Skeletal muscle tissue (tissue), 4 donors: Measurements from ENCODE around the gene TIAM2. TPM values are rescaled to one million over a fixed set of nuclear protein-coding genes. Genes with fewer than 3 reads are reported as not detected.
"Not testable (repeated sequence)": the region's sequence is repeated elsewhere in the genome, so short reads cannot be mapped to it uniquely, and the experiment has no call there.

Experiments
- H3K27ac ChIP-seq: one replicate; pipeline ENCODE4 v1.7.0; 2013; ENCODE audit warnings: mild to moderate bottlenecking, low read depth, low read length, inconsistent platforms
- H3K27me3 ChIP-seq, 3 donors: one replicate each; pipeline ENCODE4 v1.7.0; 2013; ENCODE audit warnings: low read length in 3 of 3; ENCODE audit not compliant: control insufficient read depth in 3 of 3, insufficient read depth in 3 of 3
- H3K36me3 ChIP-seq, 3 donors: one replicate each; pipeline ENCODE4 v1.7.0; 2013; ENCODE audit warnings: low read length in 3 of 3; ENCODE audit not compliant: control insufficient read depth in 3 of 3, insufficient read depth in 3 of 3
- H3K4me1 ChIP-seq, 3 donors: one replicate each; pipeline ENCODE4 v1.7.0; 2013; ENCODE audit warnings: low read length in 3 of 3, mild to moderate bottlenecking in 3 of 3; ENCODE audit not compliant: control insufficient read depth in 3 of 3, insufficient read depth in 3 of 3
- H3K4me3 ChIP-seq, 3 donors: one replicate each; pipeline ENCODE4 v1.7.0; 2013; ENCODE audit warnings: low read length in 3 of 3
- H3K9ac ChIP-seq, 3 donors: one replicate each; pipeline ENCODE4 v1.7.0; 2013; ENCODE audit warnings: low read length in 3 of 3, mild to moderate bottlenecking in 3 of 3, moderate library complexity in 2 of 3, low read depth in 1 of 3
- H3K9me3 ChIP-seq, 3 donors: one replicate each; pipeline ENCODE4 v1.7.0; 2013; ENCODE audit warnings: low read length in 3 of 3; ENCODE audit not compliant: control insufficient read depth in 3 of 3
- total RNA-seq: library from RNA; depleted of rRNA; stranded (reverse); fragments of >200 nt; gene quantifications from one replicate; pipeline ENCODE4 v1.2.3, GENCODE V29; 2014
- donor health status: Osteomylitis.

Gene TIAM2
- total RNA-seq, 1 donor from 2014 or later, result 22.4 TPM

GRCh38 chr6:155216312-155217046 lies 221.4 kb downstream of the TIAM2 start:
- H3K4me3 ChIP-seq, result no peak overlapping the region
- H3K4me1 ChIP-seq, result peaks cover 0 to 2% (median 0%) of the 10 kb centered on the region in 3 donors
- H3K27ac ChIP-seq, result no peak overlapping the region
- no peaks in the 10 kb centered on the region for H3K9me3 ChIP-seq
- H3K9ac ChIP-seq, result no peak overlapping the region
- no peaks in the 10 kb centered on the region for H3K36me3 ChIP-seq
- no peaks in the 10 kb centered on the region for H3K27me3 ChIP-seq

GRCh38 chr6:155218711-155219110 lies 223.6 kb downstream of the TIAM2 start:
- H3K36me3 ChIP-seq, H3K9me3 ChIP-seq, H3K4me1 ChIP-seq, H3K27me3 ChIP-seq, H3K9ac ChIP-seq, H3K27ac ChIP-seq, H3K4me3 ChIP-seq: not testable (repeated sequence)

- Histone ChIP-seq H3K36me3 (no peaks in the 10 kb centered on the region), H3K27me3 (no peaks in the 10 kb centered on the region), H3K4me1 (peaks cover 0 to 2% (median 0%) of the 10 kb centered on the region in 3 donors), H3K9me3 (no peaks in the 10 kb centered on the region), H3K4me3 (no peak overlapping the region), H3K27ac (no peak overlapping the region), H3K9ac (no peak overlapping the region)
These were observed 224.2 kb downstream of the TIAM2 start for GRCh38 chr6:155219299-155219698.

GRCh38 chr6:155219858-155220301 lies 224.8 kb downstream of the TIAM2 start:
- Histone ChIP-seq H3K9me3 (no peaks in the 10 kb centered on the region), H3K27ac (no peak overlapping the region), H3K4me1 (peaks cover 0 to 2% (median 0%) of the 10 kb centered on the region in 3 donors), H3K36me3 (no peaks in the 10 kb centered on the region), H3K4me3 (no peak overlapping the region), H3K9ac (no peak overlapping the region), H3K27me3 (no peaks in the 10 kb centered on the region)

- H3K4me3 ChIP-seq, result no peak overlapping the region
- H3K27me3 ChIP-seq, result no peaks in the 10 kb centered on the region
- H3K27ac ChIP-seq, result no peak overlapping the region
- H3K9ac ChIP-seq, result no peak overlapping the region
- H3K9me3 ChIP-seq, result no peaks in the 10 kb centered on the region
- no peaks in the 10 kb centered on the region for H3K36me3 ChIP-seq
- H3K4me1 ChIP-seq, result peaks cover 0 to 2% (median 0%) of the 10 kb centered on the region in 3 donors
These were observed 226.0 kb downstream of the TIAM2 start for GRCh38 chr6:155221086-155221485.

GRCh38 chr6:155222506-155222905 lies 227.4 kb downstream of the TIAM2 start:
- peaks cover 0 to 2% (median 0%) of the 10 kb centered on the region in 3 donors for H3K4me1 ChIP-seq
- no peaks in the 10 kb centered on the region for H3K36me3 ChIP-seq

GRCh38 chr6:155223646-155224451 lies 228.7 kb downstream of the TIAM2 start:
- Histone ChIP-seq H3K4me3 (no peak overlapping the region), H3K4me1 (peaks cover 2 to 6% (median 3%) of the 10 kb centered on the region in 3 donors), H3K9ac (no peak overlapping the region), H3K27me3 (no peaks in the 10 kb centered on the region), H3K36me3 (no peaks in the 10 kb centered on the region), H3K9me3 (no peaks in the 10 kb centered on the region), H3K27ac (no peak overlapping the region)

More at GRCh38 chr6:155222506-155222905, 227.4 kb downstream of the TIAM2 start:
- no peak overlapping the region for H3K9ac ChIP-seq
- no peak overlapping the region for H3K27ac ChIP-seq
- no peaks in the 10 kb centered on the region for H3K9me3 ChIP-seq
- no peak overlapping the region for H3K4me3 ChIP-seq
- H3K27me3 ChIP-seq, result no peaks in the 10 kb centered on the region

- Histone ChIP-seq H3K9ac (no peak overlapping the region), H3K36me3 (no peaks in the 10 kb centered on the region)
These were observed 229.5 kb downstream of the TIAM2 start for GRCh38 chr6:155224618-155225017.

GRCh38 chr6:155227046-155227445 lies 231.9 kb downstream of the TIAM2 start:
- H3K4me3 ChIP-seq, result no peak overlapping the region
- peaks cover 0 to 6% (median 4%) of the 10 kb centered on the region in 3 donors for H3K4me1 ChIP-seq
- no peak overlapping the region for H3K9ac ChIP-seq
- H3K36me3 ChIP-seq, result no peaks in the 10 kb centered on the region
- H3K27ac ChIP-seq, result no peak overlapping the region
- H3K9me3 ChIP-seq, result no peaks in the 10 kb centered on the region
- H3K27me3 ChIP-seq, result no peaks in the 10 kb centered on the region

More at GRCh38 chr6:155224618-155225017, 229.5 kb downstream of the TIAM2 start:
- Histone ChIP-seq H3K27me3 (no peaks in the 10 kb centered on the region), H3K27ac (no peak overlapping the region), H3K9me3 (no peaks in the 10 kb centered on the region), H3K4me1 (peaks cover 2 to 6% (median 4%) of the 10 kb centered on the region in 3 donors), H3K4me3 (no peak overlapping the region)
